Stimulated activated CD8-positive, alpha-beta memory T cell treated with anti-CD3 and anti-CD28 coated beads, Interleukin-7, amount 100 ng/mL, for 1 hour (primary cell): ENCODE measurements around the gene MAP4.
"Not testable (repeated sequence)": the region's sequence is repeated elsewhere in the genome, so short reads cannot be mapped to it uniquely, and the experiment has no call there.

Experiments used
- DNase-seq, 2 donors: peaks; one replicate each; pipeline ENCODE4 v3.0.0-alpha.2; 2020; ENCODE audit warnings: low read depth in 2 of 2

MAP4 gene

GRCh38 chr3:48016301-48016973 is at the start of gene MAP4:
MAP4 (minus strand) TSS chr3:48016416; CDS start chr3:47998860, 17,556 bp downstream.
- DNase-seq = no peak

- DNase-seq = no peak
Observed at GRCh38 chr3:48065035-48065434, 48.8 kb upstream of the MAP4 start.

GRCh38 chr3:48064292-48064829 is 48.1 kb upstream of the MAP4 start:
- no peak for DNase-seq

- not testable (repeated sequence) for DNase-seq
Observed at GRCh38 chr3:48061586-48061985, 45.4 kb upstream of the MAP4 start.

- no peak for DNase-seq
Observed at GRCh38 chr3:48058091-48058490, 41.9 kb upstream of the MAP4 start.

GRCh38 chr3:48057521-48057920 is 41.3 kb upstream of the MAP4 start:
- DNase-seq = no peak

GRCh38 chr3:48047841-48048464 is 31.7 kb upstream of the MAP4 start:
- no peak for DNase-seq

GRCh38 chr3:48042071-48042760 is 26.0 kb upstream of the MAP4 start:
- DNase-seq = no peak

- no peak for DNase-seq
Observed at GRCh38 chr3:48039487-48040190, 23.4 kb upstream of the MAP4 start.

GRCh38 chr3:48038971-48039481 is 22.8 kb upstream of the MAP4 start:
- DNase-seq = no peak

- DNase-seq = no peak
Observed at GRCh38 chr3:48034000-48034516, 17.8 kb upstream of the MAP4 start.

GRCh38 chr3:48030188-48030587 is 14.0 kb upstream of the MAP4 start:
- DNase-seq = no peak

- DNase-seq = no peak
Observed at GRCh38 chr3:48026951-48027908, 11.0 kb upstream of the MAP4 start.

- DNase-seq = no peak
Observed at GRCh38 chr3:48026098-48026497, 9.9 kb upstream of the MAP4 start.

GRCh38 chr3:48024401-48024800 is 8.2 kb upstream of the MAP4 start:
- no peak for DNase-seq

- no peak for DNase-seq
Observed at GRCh38 chr3:48023377-48023776, 7.2 kb upstream of the MAP4 start.

GRCh38 chr3:48022178-48022577 is 6.0 kb upstream of the MAP4 start:
- no peak for DNase-seq

GRCh38 chr3:48018841-48019240 is 2.6 kb upstream of the MAP4 start:
- no peak for DNase-seq

GRCh38 chr3:48015431-48016180 is 610 bp downstream of the MAP4 start:
- no peak for DNase-seq

- DNase-seq = no peak
Observed at GRCh38 chr3:48014358-48014757, 1.9 kb downstream of the MAP4 start.
